ENCODE measurements around the gene EFEMP1.

DNA sequence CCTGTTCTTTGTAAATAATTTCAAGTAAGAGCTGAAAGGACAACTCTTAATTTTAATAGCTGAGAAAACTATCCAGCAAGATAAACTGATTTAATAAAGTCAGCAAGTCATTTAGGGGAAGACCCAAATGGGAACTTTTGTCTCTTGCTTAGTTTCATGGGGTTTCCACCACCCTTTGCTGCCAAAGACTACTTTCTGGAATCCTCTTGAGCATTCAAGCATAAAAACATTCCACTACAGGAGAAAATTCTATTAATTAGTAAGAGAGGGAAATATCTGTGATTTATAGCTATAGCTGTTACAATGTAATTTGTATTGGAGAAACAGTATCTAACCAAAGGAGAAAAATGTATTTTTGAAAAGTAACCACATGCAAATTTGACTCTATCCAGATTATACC is 20.6 kb downstream of the EFEMP1 start:
- TF ChIP-seq, protein P1, sequence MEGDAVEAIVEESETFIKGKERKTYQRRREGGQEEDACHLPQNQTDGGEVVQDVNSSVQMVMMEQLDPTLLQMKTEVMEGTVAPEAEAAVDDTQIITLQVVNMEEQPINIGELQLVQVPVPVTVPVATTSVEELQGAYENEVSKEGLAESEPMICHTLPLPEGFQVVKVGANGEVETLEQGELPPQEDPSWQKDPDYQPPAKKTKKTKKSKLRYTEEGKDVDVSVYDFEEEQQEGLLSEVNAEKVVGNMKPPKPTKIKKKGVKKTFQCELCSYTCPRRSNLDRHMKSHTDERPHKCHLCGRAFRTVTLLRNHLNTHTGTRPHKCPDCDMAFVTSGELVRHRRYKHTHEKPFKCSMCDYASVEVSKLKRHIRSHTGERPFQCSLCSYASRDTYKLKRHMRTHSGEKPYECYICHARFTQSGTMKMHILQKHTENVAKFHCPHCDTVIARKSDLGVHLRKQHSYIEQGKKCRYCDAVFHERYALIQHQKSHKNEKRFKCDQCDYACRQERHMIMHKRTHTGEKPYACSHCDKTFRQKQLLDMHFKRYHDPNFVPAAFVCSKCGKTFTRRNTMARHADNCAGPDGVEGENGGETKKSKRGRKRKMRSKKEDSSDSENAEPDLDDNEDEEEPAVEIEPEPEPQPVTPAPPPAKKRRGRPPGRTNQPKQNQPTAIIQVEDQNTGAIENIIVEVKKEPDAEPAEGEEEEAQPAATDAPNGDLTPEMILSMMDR (IDR thresholded peaks at IDR 0.05; ENCODE audit: low read depth, low read length) = no peak
- no peak for TF ChIP-seq POLR2A (IDR thresholded peaks at IDR 0.05; ENCODE audit: extremely low read depth, insufficient read length)

Measured in NB4 (cell line).